ENCODE data around the gene COX14.
A peak's percentile ranks its signal among the peaks of the same experiment; 100 is the strongest.

COX14 gene

GRCh38 chr12:50084775-50085614 lies 27.0 kb upstream of the COX14 start, which contains the start of gene SMARCD1:
SMARCD1 (plus strand) TSS chr12:50085342; CDS start chr12:50085370, 28 bp downstream.
- peak; percentile 81 for DNase-seq (ENCODE audit: low read depth)

GRCh38 chr12:50085615-50086072 lies 26.4 kb upstream of the COX14 start:
- no peak for DNase-seq (ENCODE audit: low read depth)

- no peak for DNase-seq (ENCODE audit: low read depth)
Observed at GRCh38 chr12:50086148-50086547, 25.9 kb upstream of the COX14 start.

- no peak for DNase-seq (ENCODE audit: low read depth)
Observed at GRCh38 chr12:50087151-50087550, 24.9 kb upstream of the COX14 start.

- DNase-seq (ENCODE audit: low read depth) = no peak
Observed at GRCh38 chr12:50087995-50088394, 24.0 kb upstream of the COX14 start.

- DNase-seq (ENCODE audit: low read depth) = no peak
Observed at GRCh38 chr12:50088577-50089335, 23.3 kb upstream of the COX14 start.

GRCh38 chr12:50089730-50090129 lies 22.3 kb upstream of the COX14 start:
- DNase-seq (ENCODE audit: low read depth) = no peak

- DNase-seq (ENCODE audit: low read depth) = no peak
Observed at GRCh38 chr12:50090391-50090790, 21.6 kb upstream of the COX14 start.

- no peak for DNase-seq (ENCODE audit: low read depth)
Observed at GRCh38 chr12:50097952-50098351, 14.1 kb upstream of the COX14 start.

- no peak for DNase-seq (ENCODE audit: low read depth)
Observed at GRCh38 chr12:50099302-50100008, 12.6 kb upstream of the COX14 start.

- no peak for DNase-seq (ENCODE audit: low read depth)
Observed at GRCh38 chr12:50100561-50100960, 11.5 kb upstream of the COX14 start.

GRCh38 chr12:50101663-50102062 lies 10.4 kb upstream of the COX14 start:
- DNase-seq (ENCODE audit: low read depth) = no peak

GRCh38 chr12:50102131-50102531 lies 9.9 kb upstream of the COX14 start:
- no peak for DNase-seq (ENCODE audit: low read depth)

GRCh38 chr12:50102646-50103309 lies 9.3 kb upstream of the COX14 start:
- DNase-seq (ENCODE audit: low read depth) = no peak

GRCh38 chr12:50103351-50103750 lies 8.7 kb upstream of the COX14 start:
- DNase-seq (ENCODE audit: low read depth) = no peak

GRCh38 chr12:50103767-50104321 lies 8.2 kb upstream of the COX14 start, which contains the start of gene GPD1:
GPD1 (plus strand) TSS chr12:50104008; CDS start chr12:50104051, 43 bp downstream.
- DNase-seq (ENCODE audit: low read depth) = no peak

GRCh38 chr12:50104417-50105366 lies 7.3 kb upstream of the COX14 start:
- no peak for DNase-seq (ENCODE audit: low read depth)

GRCh38 chr12:50105913-50106450 lies 6.1 kb upstream of the COX14 start:
- DNase-seq (ENCODE audit: low read depth) = no peak

GRCh38 chr12:50106907-50107306 lies 5.1 kb upstream of the COX14 start:
- DNase-seq (ENCODE audit: low read depth) = no peak

Measured in T-helper 22 cell (primary cell).